HEK293T (cell line): Measurements from ENCODE around the gene SEMA6A.

ENCODE experiments used
- BHLHE40 ChIP-seq: fragments of 450-650 bp; IDR thresholded peaks from 2 replicates; pipeline ENCODE4 v1.6.1; 2016; ENCODE audit warnings: mild to moderate bottlenecking, moderate library complexity, borderline replicate concordance
- L3MBTL2 ChIP-seq: fragments of 450-650 bp; conservative IDR thresholded peaks from 2 replicates; pipeline ENCODE4 v1.6.1; 2016; ENCODE audit warnings: mild to moderate bottlenecking
- TARDBP ChIP-seq: fragments of 450-650 bp; IDR thresholded peaks from 2 replicates; pipeline ENCODE4 v1.6.1; 2016

DNA sequence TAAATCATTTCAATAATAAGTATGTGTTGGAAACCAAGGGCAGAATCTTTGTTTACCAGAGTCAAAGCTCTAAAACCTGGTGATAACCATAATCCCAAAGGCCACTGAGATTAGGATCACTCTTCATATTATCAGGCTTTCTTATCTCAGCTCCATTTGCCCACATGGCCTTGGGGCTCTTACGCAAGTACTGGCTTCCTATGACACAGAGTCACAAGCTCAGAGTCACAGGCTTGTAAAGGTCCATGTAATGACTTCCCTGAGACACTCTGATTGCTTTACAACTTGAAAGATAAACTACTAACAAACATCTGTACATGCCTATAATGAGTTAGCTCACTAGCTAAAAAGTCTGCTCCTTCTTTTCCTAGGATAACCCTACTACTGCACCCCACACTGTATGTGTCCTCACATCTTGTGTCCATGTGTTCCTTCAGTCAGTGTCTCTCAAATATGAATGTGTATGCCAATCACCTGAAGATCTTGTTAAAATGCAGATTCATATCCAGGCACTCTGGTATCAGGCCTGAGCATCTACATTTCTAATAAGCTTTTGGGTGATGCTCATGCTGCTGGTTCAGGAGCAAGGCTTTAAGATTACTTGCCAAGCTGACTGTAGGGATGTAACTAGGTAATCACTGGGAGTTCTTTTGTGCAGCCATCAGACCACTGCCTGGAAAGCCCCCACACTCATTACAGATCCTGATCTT lies 28.4 kb downstream of the SEMA6A start:
- TF ChIP-seq BHLHE40 = no peak
- TF ChIP-seq L3MBTL2 = no peak
- no peak for TF ChIP-seq TARDBP
